NCI-H82 treated with DMSO at 0.1 percent for 48 hours (cell line): ENCODE data around the gene NGF.
"Not testable (repeated sequence)": the region's sequence is repeated elsewhere in the genome, so short reads cannot be mapped to it uniquely, and the experiment has no call there.

ENCODE experiments used
- DNase-seq: peaks from one replicate; lab custom pipeline; 2025; ENCODE audit not compliant: unreplicated experiment; lab: John Stamatoyannopoulos, UW

NGF gene

GRCh38 chr1:115310581-115311473 is 27.2 kb downstream of the NGF start:
- DNase-seq, result no peak

- DNase-seq, result not testable (repeated sequence)
These were observed 28.5 kb downstream of the NGF start for GRCh38 chr1:115309504-115309903.

GRCh38 chr1:115308969-115309368 is 29.1 kb downstream of the NGF start:
- DNase-seq, result no peak

- no peak for DNase-seq
These were observed 30.4 kb downstream of the NGF start for GRCh38 chr1:115307661-115308060.

GRCh38 chr1:115306146-115306545 is 31.9 kb downstream of the NGF start:
- no peak for DNase-seq

- DNase-seq, result no peak
These were observed 34.7 kb downstream of the NGF start for GRCh38 chr1:115303364-115303763.

- DNase-seq, result no peak
These were observed 35.6 kb downstream of the NGF start for GRCh38 chr1:115302390-115302961.

- DNase-seq, result no peak
These were observed 36.5 kb downstream of the NGF start for GRCh38 chr1:115301438-115302020.

- no peak for DNase-seq
These were observed 37.8 kb downstream of the NGF start for GRCh38 chr1:115300087-115300876.

- DNase-seq, result no peak
These were observed 38.8 kb downstream of the NGF start for GRCh38 chr1:115299266-115299665.

GRCh38 chr1:115296981-115297380 is 41.1 kb downstream of the NGF start:
- no peak for DNase-seq

- DNase-seq, result no peak
These were observed 41.9 kb downstream of the NGF start for GRCh38 chr1:115295904-115296696.

GRCh38 chr1:115293899-115294298 is 44.1 kb downstream of the NGF start:
- DNase-seq, result no peak

GRCh38 chr1:115293006-115293405 is 45.0 kb downstream of the NGF start:
- no peak for DNase-seq

GRCh38 chr1:115291741-115292140 is 46.3 kb downstream of the NGF start:
- no peak for DNase-seq

- DNase-seq, result no peak
These were observed 48.1 kb downstream of the NGF start for GRCh38 chr1:115289940-115290339.

GRCh38 chr1:115288591-115289198 is 49.4 kb downstream of the NGF start:
- DNase-seq, result no peak

GRCh38 chr1:115286431-115287205 is 51.4 kb downstream of the NGF start:
- no peak for DNase-seq

GRCh38 chr1:115284209-115284608 is 53.8 kb downstream of the NGF start:
- DNase-seq, result no peak
